ENCODE results near the gene MMP19.

Gene MMP19

DNA sequence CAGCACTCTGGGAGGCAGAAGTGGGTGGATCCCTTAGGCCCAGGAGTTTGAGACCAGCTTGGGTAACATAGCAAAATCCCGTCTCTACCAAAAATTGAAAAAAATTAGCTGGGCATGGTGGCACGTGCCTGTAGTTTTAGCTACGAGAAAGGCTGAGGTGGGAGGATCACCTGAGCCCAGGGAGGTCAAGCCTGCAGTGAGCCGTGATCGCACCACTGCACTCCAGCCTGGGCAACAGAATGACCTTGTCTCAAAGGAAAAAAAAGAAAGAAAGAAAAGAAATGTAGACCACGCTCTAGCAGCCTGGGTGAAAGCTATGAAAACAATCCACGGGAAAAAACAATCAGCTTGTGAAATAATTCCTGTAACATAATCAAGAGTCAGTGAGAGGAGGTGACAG is 54.2 kb downstream of the MMP19 start:
- DNase-seq (ENCODE audit: low spot score) = no peak
- TF ChIP-seq, protein P1, sequence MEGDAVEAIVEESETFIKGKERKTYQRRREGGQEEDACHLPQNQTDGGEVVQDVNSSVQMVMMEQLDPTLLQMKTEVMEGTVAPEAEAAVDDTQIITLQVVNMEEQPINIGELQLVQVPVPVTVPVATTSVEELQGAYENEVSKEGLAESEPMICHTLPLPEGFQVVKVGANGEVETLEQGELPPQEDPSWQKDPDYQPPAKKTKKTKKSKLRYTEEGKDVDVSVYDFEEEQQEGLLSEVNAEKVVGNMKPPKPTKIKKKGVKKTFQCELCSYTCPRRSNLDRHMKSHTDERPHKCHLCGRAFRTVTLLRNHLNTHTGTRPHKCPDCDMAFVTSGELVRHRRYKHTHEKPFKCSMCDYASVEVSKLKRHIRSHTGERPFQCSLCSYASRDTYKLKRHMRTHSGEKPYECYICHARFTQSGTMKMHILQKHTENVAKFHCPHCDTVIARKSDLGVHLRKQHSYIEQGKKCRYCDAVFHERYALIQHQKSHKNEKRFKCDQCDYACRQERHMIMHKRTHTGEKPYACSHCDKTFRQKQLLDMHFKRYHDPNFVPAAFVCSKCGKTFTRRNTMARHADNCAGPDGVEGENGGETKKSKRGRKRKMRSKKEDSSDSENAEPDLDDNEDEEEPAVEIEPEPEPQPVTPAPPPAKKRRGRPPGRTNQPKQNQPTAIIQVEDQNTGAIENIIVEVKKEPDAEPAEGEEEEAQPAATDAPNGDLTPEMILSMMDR (IDR thresholded peaks at IDR 0.05; ENCODE audit: extremely low read depth, missing control alignments) = no peak
